GM21360 (cell line): Measurements from ENCODE around the gene SP2.
A peak's percentile ranks its signal among the peaks of the same experiment; 100 is the strongest.

Experiments used
- ATAC-seq: cut with Tn5 transposase; IDR thresholded peaks from one replicate; pipeline ENCODE4 v1.9.1; 2021; ENCODE audit warnings: mild to moderate bottlenecking, moderate library complexity; ENCODE audit not compliant: unreplicated experiment

Gene SP2

DNA sequence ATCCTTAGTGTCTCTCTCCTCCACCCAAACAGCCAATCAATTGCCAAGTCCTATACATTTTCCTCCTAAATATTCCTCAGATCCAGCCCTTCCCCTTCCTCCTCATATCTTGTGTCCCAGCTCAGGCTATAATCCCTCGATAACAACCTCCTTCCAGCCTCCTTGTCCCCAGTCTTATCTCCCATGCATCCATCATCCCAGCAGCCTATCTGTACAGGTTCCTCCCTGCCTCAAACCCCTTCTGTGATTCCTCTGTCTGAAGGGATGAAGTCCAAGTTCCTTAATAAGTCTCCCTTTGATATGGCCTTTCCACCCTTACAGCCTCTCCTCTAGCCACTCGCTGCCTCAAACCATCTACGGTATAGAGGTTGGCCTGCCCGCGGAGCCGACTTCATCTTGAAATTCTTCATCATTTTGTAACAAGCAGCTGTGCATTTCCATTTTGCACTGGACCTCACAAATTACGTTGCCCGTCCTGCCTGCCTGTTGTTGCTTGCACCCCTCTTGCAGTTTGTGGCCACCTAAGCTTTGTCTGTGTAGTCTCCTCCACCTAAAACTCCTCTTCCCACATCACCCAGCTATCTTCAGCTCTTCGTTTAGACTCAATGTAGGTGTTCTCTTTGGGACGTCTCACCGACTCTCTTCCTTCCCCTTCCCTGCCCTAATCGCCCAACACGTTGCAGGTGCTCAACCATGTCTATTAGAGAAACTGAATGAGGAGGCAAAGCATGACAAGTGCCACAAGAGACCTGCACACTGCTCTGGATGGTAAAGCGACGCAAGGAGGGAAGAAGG is 74.1 kb downstream of the SP2 start:
- no peak for ATAC-seq

DNA sequence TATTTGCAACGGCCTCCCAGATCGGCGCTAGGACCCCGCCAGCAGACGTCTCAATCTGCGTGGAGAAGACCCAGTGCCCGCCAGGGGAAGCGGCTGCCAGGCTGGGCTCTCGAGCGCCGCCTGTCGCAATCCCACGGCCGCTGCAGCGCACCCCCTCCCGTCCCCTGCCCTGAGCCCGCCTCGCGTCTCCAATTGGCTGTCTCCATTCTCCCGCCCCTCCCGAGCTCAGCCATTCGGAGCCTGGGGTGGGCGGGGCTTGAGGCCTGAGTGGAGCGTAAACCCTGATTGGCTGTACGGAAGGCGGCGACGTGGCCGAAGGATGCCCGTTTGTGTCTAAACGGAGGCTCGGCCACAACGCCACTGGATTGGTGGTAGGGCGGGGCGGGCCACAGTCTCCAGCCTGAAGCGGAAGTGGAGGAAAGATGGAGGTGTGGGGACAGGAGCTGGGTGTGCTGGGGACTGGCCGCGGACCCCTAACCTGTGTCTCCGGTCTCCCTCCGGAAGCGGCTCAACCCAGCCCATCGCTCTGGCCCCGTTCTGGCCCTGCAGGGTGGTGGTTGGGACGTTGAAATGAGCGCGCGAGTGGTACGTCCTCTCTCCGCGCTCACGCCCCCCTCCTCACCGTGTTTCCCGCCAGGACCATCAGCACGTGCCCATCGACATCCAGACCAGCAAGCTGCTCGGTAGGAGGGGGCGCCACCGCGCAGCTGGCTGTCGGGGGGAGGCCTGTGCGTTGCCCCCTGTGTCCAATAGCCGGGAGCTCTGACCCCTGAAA is 74.9 kb downstream of the SP2 start, which contains the start of gene CDK5RAP3:
Gene CDK5RAP3, plus strand, starts transcription at position 389 of the 775 bp plus-strand sequence. Its CDS starts 34 bp downstream, at position 423.
- peak; percentile 96 for ATAC-seq

DNA sequence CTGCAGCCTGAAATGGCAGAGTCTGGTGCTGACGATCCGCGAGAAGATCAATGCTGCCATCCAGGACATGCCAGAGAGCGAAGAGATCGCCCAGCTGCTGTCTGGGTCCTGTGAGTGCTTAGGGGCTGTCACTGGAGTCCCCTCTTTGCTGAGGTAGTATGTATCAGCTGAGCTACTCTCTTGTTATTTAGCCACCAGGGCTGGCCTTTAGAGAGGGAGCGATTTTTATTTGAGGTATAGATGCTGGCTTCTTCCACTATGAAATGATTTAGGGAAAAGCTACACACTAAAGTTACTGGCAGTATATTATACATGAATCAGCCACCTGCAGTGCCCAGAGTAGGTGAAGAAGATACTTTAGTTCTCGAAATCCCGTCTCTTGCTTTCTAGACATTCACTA is 77.5 kb downstream of the SP2 start:
- ATAC-seq: no peak

DNA sequence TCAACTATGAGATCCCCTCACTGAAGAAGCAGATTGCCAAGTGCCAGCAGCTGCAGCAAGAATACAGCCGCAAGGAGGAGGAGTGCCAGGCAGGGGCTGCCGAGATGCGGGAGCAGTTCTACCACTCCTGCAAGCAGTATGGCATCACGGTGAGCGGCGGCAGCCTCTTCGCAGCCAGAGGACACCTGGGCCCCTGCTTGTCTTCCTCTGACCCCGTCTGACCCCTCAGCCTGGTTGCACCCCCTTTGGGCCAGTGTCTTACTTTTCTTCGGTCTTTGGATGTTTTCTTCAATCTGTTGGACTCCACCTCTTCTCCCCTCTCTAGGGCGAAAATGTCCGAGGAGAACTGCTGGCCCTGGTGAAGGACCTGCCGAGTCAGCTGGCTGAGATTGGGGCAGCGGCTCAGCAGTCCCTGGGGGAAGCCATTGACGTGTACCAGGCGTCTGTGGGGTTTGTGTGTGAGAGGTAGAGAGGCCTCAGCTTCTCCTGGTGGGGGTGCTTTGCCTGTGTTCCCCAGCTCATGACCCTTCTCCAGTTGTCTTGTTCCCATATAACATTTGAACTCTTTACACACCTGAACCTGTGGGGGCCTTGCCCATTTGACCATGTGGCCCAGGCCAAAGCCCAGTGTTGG is 79.3 kb downstream of the SP2 start:
- ATAC-seq: no peak

DNA sequence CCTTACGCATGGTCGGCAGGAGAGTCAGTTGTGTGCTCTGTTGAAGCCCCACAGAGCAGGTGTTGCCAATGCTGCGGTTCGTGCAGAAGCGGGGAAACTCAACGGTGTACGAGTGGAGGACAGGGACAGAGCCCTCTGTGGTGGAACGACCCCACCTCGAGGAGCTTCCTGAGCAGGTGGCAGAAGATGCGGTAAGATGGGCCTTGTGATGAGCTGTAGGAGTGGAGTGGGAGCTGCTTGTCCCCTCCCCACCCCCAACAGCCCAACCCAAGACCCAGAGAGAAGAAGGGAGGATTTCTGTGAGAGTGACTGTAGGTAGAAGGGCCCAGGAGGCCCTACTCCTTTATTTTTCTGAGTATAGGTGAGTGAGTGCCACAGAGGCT is 79.8 kb downstream of the SP2 start:
- ATAC-seq: no peak

DNA sequence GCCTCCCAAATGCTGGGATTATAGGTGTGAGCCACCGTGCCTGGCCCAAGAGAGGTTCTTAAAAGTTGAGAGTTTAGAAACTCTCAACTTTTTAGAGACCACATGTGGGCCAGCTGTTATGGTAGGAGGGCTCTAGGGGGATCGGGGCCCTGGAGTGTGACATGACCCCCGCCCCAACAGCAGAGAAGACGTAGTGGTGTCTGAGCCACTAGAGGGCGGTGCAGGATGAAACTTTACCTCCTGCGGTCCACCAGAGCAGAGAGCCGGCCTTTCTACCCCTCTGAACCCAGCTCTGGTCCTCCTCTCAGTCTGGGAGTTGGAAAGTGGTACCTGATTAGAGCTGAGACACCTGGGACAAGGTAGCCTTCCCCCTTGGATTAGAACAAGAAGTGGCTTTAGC is 82.3 kb downstream of the SP2 start:
- ATAC-seq: no peak
